ENCODE results near the gene CENPN.

- TF ChIP-seq, protein P1, sequence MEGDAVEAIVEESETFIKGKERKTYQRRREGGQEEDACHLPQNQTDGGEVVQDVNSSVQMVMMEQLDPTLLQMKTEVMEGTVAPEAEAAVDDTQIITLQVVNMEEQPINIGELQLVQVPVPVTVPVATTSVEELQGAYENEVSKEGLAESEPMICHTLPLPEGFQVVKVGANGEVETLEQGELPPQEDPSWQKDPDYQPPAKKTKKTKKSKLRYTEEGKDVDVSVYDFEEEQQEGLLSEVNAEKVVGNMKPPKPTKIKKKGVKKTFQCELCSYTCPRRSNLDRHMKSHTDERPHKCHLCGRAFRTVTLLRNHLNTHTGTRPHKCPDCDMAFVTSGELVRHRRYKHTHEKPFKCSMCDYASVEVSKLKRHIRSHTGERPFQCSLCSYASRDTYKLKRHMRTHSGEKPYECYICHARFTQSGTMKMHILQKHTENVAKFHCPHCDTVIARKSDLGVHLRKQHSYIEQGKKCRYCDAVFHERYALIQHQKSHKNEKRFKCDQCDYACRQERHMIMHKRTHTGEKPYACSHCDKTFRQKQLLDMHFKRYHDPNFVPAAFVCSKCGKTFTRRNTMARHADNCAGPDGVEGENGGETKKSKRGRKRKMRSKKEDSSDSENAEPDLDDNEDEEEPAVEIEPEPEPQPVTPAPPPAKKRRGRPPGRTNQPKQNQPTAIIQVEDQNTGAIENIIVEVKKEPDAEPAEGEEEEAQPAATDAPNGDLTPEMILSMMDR (IDR thresholded peaks at IDR 0.05; ENCODE audit: low read depth, low read length): no peak
- TF ChIP-seq POLR2A (IDR thresholded peaks at IDR 0.05; ENCODE audit: extremely low read depth, insufficient read length): no peak
These were observed 42.7 kb upstream of the CENPN start for GRCh38 chr16:80964351-80964750.

Measured in NB4 (cell line).